Fibroblast of lung (primary cell): ENCODE results near the gene POGK. TPM values are rescaled to one million over a fixed set of nuclear protein-coding genes. Genes with fewer than 3 reads are reported as not detected.
A peak's percentile ranks its signal among the peaks of the same experiment; 100 is the strongest.

ENCODE experiments used
- DNase-seq, 2 donors: peaks; one replicate each; pipeline versions ENCODE4 v3.0.0 to v3.0.0-alpha.2; 2010; ENCODE audit warnings: low read depth in 2 of 2
- H2AFZ ChIP-seq: 2 replicates; pipeline ENCODE4 v1.5.1; 2012; ENCODE audit warnings: low read length, control low read depth, inconsistent platforms
- H3K27ac ChIP-seq: 2 replicates; pipeline ENCODE4 v1.5.1; 2011; ENCODE audit warnings: low read length, control low read depth; ENCODE audit not compliant: insufficient read depth
- H3K27me3 ChIP-seq: 2 replicates; pipeline ENCODE4 v1.5.1; 2011; ENCODE audit warnings: mild to moderate bottlenecking, low read length; ENCODE audit not compliant: control insufficient read depth, insufficient read depth
- H3K36me3 ChIP-seq: 2 replicates; pipeline ENCODE4 v1.5.1; 2011; ENCODE audit warnings: low read length; ENCODE audit not compliant: control insufficient read depth, insufficient read depth
- H3K4me1 ChIP-seq: 2 replicates; pipeline ENCODE4 v1.5.1; 2011; ENCODE audit warnings: low read length; ENCODE audit not compliant: control insufficient read depth, insufficient read depth; ENCODE audit errors: extremely low read depth
- H3K4me2 ChIP-seq: 2 replicates; pipeline ENCODE4 v1.5.1; 2011; ENCODE audit warnings: low read length, control low read depth; ENCODE audit not compliant: insufficient read depth; ENCODE audit errors: extremely low read depth
- H3K4me3 ChIP-seq, 4 experiments: fragments of 200-600 bp in 1 of 4; sonication (generic) in 1 of 4; replicated peaks in 1 of 4; 2 replicates each; pipeline ENCODE4 v1.5.1; 2011 to 2016; ENCODE audit warnings: low read length in 4 of 4, low read depth in 3 of 4, mild to moderate bottlenecking in 3 of 4, control low read depth in 2 of 4, inconsistent platforms in 1 of 4, mixed read lengths in 1 of 4; ENCODE audit not compliant: insufficient read depth in 1 of 4; ENCODE audit errors: control extremely low read depth in 1 of 4
- H3K79me2 ChIP-seq: 2 replicates; pipeline ENCODE4 v1.5.1; 2012; ENCODE audit warnings: mild to moderate bottlenecking, low read length, inconsistent platforms; ENCODE audit not compliant: control insufficient read depth, insufficient read depth
- H3K9ac ChIP-seq: 2 replicates; pipeline ENCODE4 v1.5.1; 2011; ENCODE audit warnings: mild to moderate bottlenecking, low read length, control low read depth; ENCODE audit not compliant: insufficient read depth
- H3K9me3 ChIP-seq: 2 replicates; pipeline ENCODE4 v1.5.1; 2012; ENCODE audit warnings: low read depth, low read length; ENCODE audit not compliant: control insufficient read depth, insufficient read depth
- H4K20me1 ChIP-seq: 2 replicates; pipeline ENCODE4 v1.5.1; 2011; ENCODE audit warnings: low read length; ENCODE audit not compliant: control insufficient read depth, insufficient read depth; ENCODE audit errors: extremely low read depth
- EZH2 ChIP-seq: IDR thresholded peaks from 2 replicates; pipeline ENCODE4 v1.5.1; 2012; ENCODE audit warnings: low read length, control low read depth, mild to moderate bottlenecking; ENCODE audit errors: missing control alignments
- polyA minus RNA-seq: library from RNA; depleted of rRNA, polyadenylated mRNA; stranded (reverse); fragments of >200 nt; gene quantifications from 2 replicates; pipeline ENCODE4 v1.2.3, GENCODE V29; 2011; ENCODE audit warnings: low replicate concordance
- polyA plus RNA-seq, 2 donors: library from polyadenylated mRNA; depleted of rRNA in 1 of 2; stranded (reverse) in 1 of 2; unstranded in 1 of 2; fragments of >200 nt; gene quantifications; 2 replicates each; pipeline ENCODE4 v1.2.1, GENCODE V29; 2011 to 2012; ENCODE audit warnings: missing spikeins in 1 of 2
- total RNA-seq: library from RNA; depleted of rRNA; stranded (reverse); fragments of >200 nt; gene quantifications from 2 replicates; pipeline ENCODE4 v1.2.1, GENCODE V29; 2014
- TF ChIP-seq, protein P1 (sequence below), 2 donors: IDR thresholded peaks in 1 of 2; conservative IDR thresholded peaks in 1 of 2; 1 replicate in 1 of 2; 2 replicates in 1 of 2; pipeline ENCODE4 v1.5.1; 2011 to 2012; ENCODE audit warnings: low read length in 2 of 2, control low read depth in 1 of 2, inconsistent platforms in 1 of 2, low read depth in 1 of 2, mild to moderate bottlenecking in 1 of 2

POGK gene, protein sequence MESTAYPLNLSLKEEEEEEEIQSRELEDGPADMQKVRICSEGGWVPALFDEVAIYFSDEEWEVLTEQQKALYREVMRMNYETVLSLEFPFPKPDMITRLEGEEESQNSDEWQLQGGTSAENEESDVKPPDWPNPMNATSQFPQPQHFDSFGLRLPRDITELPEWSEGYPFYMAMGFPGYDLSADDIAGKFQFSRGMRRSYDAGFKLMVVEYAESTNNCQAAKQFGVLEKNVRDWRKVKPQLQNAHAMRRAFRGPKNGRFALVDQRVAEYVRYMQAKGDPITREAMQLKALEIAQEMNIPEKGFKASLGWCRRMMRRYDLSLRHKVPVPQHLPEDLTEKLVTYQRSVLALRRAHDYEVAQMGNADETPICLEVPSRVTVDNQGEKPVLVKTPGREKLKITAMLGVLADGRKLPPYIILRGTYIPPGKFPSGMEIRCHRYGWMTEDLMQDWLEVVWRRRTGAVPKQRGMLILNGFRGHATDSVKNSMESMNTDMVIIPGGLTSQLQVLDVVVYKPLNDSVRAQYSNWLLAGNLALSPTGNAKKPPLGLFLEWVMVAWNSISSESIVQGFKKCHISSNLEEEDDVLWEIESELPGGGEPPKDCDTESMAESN
- total RNA-seq, result 23.8 and 27.2 TPM in 2 replicates
- 17.2 and 20.1 TPM in 2 replicates for polyA plus RNA-seq
- 13.5 and 15.5 TPM in 2 replicates for polyA plus RNA-seq (2012)
- polyA minus RNA-seq, result 10.5 and 15.3 TPM in 2 replicates

DNA sequence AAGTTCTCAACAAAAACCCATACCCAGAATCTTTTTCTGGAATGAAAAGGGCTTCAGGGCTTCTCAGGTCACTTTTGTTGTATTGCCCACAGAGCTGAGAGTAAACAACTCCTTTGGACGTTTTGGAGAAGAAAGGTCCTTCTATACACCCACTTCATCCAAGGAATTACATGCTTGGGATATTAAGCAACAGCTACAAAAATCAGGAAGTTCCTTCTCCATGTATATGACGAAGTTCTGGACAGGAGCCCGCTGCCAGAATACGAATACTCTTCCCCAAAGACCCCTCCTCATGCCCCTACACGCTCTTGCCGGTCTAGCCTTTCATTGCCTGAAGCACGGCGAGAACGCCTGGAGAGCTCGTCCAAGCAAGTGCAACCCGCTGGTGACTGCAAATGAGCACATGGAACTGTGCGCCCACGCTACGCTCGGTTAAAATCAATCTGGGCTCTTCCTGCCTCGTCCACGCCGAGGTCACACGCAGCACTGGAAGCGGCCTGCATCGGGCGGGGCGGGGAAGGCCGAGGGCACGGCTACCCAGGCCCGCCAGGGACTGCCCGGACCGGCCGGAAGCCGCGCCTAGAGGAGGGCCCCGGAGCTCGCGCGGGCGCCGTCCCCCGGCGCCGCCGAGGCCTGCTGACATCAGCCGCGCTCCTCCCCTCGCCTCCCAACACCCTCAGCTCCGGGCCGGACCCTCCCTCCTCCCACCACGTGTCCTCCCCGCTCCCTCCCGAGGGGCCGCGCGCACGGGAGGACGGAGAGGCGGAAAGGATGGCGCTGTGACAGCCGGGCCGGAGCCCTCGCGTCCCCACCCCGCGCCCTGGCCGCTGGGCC lies at the start of gene POGK:
Gene POGK (plus strand): TSS at position 710 of the 834 bp plus-strand sequence. CDS start 1,482 bp downstream, outside the sequence.
- DNase-seq, result peak; percentile 90
- no peaks in the 10 kb centered on the region for H3K9me3 ChIP-seq
- peaks cover 2% of the 10 kb centered on the region for H3K4me1 ChIP-seq
- peak within 1 kb of the TSS; percentile 75 for H3K4me2 ChIP-seq
- TF ChIP-seq, protein P1, sequence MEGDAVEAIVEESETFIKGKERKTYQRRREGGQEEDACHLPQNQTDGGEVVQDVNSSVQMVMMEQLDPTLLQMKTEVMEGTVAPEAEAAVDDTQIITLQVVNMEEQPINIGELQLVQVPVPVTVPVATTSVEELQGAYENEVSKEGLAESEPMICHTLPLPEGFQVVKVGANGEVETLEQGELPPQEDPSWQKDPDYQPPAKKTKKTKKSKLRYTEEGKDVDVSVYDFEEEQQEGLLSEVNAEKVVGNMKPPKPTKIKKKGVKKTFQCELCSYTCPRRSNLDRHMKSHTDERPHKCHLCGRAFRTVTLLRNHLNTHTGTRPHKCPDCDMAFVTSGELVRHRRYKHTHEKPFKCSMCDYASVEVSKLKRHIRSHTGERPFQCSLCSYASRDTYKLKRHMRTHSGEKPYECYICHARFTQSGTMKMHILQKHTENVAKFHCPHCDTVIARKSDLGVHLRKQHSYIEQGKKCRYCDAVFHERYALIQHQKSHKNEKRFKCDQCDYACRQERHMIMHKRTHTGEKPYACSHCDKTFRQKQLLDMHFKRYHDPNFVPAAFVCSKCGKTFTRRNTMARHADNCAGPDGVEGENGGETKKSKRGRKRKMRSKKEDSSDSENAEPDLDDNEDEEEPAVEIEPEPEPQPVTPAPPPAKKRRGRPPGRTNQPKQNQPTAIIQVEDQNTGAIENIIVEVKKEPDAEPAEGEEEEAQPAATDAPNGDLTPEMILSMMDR (conservative IDR thresholded peaks at IDR 0.05 in 1 of 2, IDR thresholded peaks at IDR 0.05 in 1 of 2; ENCODE audit: low read depth in 1 of 2, low read length in 2 of 2), result no peak
- TF ChIP-seq EZH2, result no peak
- H4K20me1 ChIP-seq, result no peaks in the 10 kb centered on the region
- peak within 1 kb of the TSS; percentile 76 for H3K27ac ChIP-seq
- peak within 1 kb of the TSS; percentile 95 for H2AFZ ChIP-seq
- peaks cover 9% of the 10 kb centered on the region for H3K79me2 ChIP-seq
- H3K4me3 ChIP-seq, result peak within 1 kb of the TSS; percentile 62 to 83 (median 72)
- peak within 1 kb of the TSS; percentile 70 for H3K9ac ChIP-seq
- H3K27me3 ChIP-seq, result no peaks in the 10 kb centered on the region
- H3K36me3 ChIP-seq, result peaks cover 14% of the 10 kb centered on the region

DNA sequence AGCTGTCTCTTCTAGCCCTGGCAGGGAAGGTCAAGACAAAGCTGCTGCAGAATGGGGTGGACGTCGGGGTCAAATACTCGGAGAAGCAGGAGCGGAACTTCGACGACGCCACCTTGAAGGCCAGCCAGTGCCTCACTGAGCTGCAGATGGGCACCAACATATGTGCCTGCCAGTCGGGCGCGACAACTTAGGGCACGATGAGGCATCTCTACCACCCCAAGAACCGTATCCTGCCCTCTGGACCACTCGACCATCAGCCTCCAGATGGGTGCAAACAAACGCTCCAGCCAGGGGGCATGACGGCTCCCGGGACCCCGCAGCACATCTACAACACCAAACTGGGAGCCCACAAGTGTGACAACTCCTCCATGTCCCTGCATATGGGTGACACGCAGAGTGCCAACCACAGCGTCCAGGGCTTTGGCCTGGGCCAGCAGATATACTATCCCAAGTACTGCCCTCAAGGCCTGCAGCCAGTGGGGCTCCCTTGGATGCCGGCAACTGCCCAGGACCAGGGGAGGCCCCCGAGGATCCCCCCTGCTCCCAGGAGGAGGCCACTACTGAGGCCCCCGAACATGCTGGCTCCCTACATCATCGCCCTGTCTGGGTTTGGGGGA lies 42.5 kb upstream of the POGK start:
- no peaks in the 10 kb centered on the region for H3K27me3 ChIP-seq

More for the DNA sequence above, 42.5 kb upstream of the POGK start:
- TF ChIP-seq, protein P1 (conservative IDR thresholded peaks at IDR 0.05 in 1 of 2, IDR thresholded peaks at IDR 0.05 in 1 of 2; ENCODE audit: low read depth in 1 of 2, low read length in 2 of 2), result no peak
- TF ChIP-seq EZH2, result no peak
- Histone ChIP-seq H3K36me3 (no peaks in the 10 kb centered on the region), H4K20me1 (no peaks in the 10 kb centered on the region), H3K9ac (no peak overlapping the region), H3K27ac (no peak overlapping the region), H3K4me1 (no peaks in the 10 kb centered on the region), H3K4me3 (no peak overlapping the region), H3K9me3 (no peaks in the 10 kb centered on the region), H3K4me2 (no peak overlapping the region), H3K79me2 (no peaks in the 10 kb centered on the region), H2AFZ (no peak overlapping the region)
- no peak for DNase-seq
